Stomach (tissue), 9 donors: ENCODE results near the gene MCF2L2. TPM values are rescaled to one million over a fixed set of nuclear protein-coding genes. Genes with fewer than 3 reads are reported as not detected.

Experiments used
- DNase-seq, 2 donors: peaks; one replicate each; pipeline versions ENCODE4 v3.0.0 to v3.0.0-alpha.2; 2013 to 2019
- H3K27ac ChIP-seq, 5 donors: fragments of 200-600 bp in 4 of 5; sonication (generic) in 4 of 5; one replicate each; pipeline ENCODE4 v1.5.1; 2013 to 2019; ENCODE audit warnings: mild to moderate bottlenecking in 1 of 5, moderate library complexity in 1 of 5
- H3K27me3 ChIP-seq, 3 donors: fragments of 200-600 bp; sonication (generic); one replicate each; pipeline ENCODE4 v1.5.1; 2017 to 2019; ENCODE audit warnings: mixed run types in 1 of 3
- H3K36me3 ChIP-seq, 4 donors: fragments of 200-600 bp; sonication (generic); 1 replicate in 3 of 4; 2 replicates in 1 of 4; pipeline ENCODE4 v1.5.1; 2016 to 2019
- H3K4me1 ChIP-seq, 4 donors: fragments of 200-600 bp; sonication (generic); one replicate each; pipeline ENCODE4 v1.5.1; 2016 to 2019
- H3K4me3 ChIP-seq, 4 donors: fragments of 200-600 bp; sonication (generic) in 3 of 4; one replicate each; pipeline ENCODE4 v1.5.1; 2016 to 2019; ENCODE audit warnings: mild to moderate bottlenecking in 1 of 4
- H3K9me3 ChIP-seq, 4 donors: fragments of 200-600 bp; sonication (generic); one replicate each; pipeline ENCODE4 v1.5.1; 2016 to 2019
- EP300 ChIP-seq: sonication (generic); formaldehyde crosslinking; IDR thresholded peaks from one replicate; pipeline ENCODE4 v1.6.1; 2017; ENCODE audit warnings: antibody characterized with exemption
- POLR2A ChIP-seq, 4 donors: fragments of 450-650 bp; IDR thresholded peaks; one replicate each; pipeline ENCODE4 v1.6.1; 2016; ENCODE audit warnings: antibody characterized with exemption in 4 of 4, control low read depth in 2 of 4, mild to moderate bottlenecking in 1 of 4, moderate library complexity in 1 of 4
- POLR2AphosphoS5 ChIP-seq, 3 donors: sonication (generic); formaldehyde crosslinking; IDR thresholded peaks; one replicate each; pipeline ENCODE4 v1.6.1; 2016; ENCODE audit warnings: antibody characterized with exemption in 3 of 3
- WGBS, 5 donors: extraction: QIAGEN DNeasy Blood & Tissue Kit in 3 of 5; methylation state at CpG; one replicate each; pipeline versions ENCODE4 v1.1.5 to v1.1.7; 2013 to 2018; 5-methylcytosine and 5-hydroxymethylcytosine counted together
- intact Hi-C: fragments of 100-400 bp; cut with DNase I; formaldehyde crosslinking; loops from one replicate; pipeline ENCODE4 v1.15.1; 2023; ENCODE audit warnings: low total_unique reads
- polyA plus RNA-seq, 3 donors: library from polyadenylated mRNA; stranded (reverse); fragments of 200-250 nt; gene quantifications; one replicate each; pipeline ENCODE4 v1.2.3, GENCODE V29; 2013
- total RNA-seq, 5 donors: library from RNA; depleted of rRNA; stranded (reverse); fragments of >200 nt; gene quantifications; one replicate each; pipeline versions ENCODE4 v1.1.0 to v1.2.3, GENCODE V29; 2014 to 2016
- TF ChIP-seq, protein P1 (sequence below), 7 experiments: fragments of 450-650 bp in 4 of 7; fragments of 200-600 bp in 3 of 7; sonication (generic) in 3 of 7; IDR thresholded peaks; one replicate each; pipeline ENCODE4 v1.5.1; 2016 to 2019; ENCODE audit warnings: antibody characterized with exemption in 7 of 7, control low read depth in 2 of 7, mild to moderate bottlenecking in 1 of 7
- donor health status: healthy with polysubstance abuse.
- donor health status: Bipolar disorder and iron deficiency.
- donor health status: healthy.

The MCF2L2 gene
- total and polyA plus RNA-seq, 8 donors = 0.05 to 2.0 (median 0.22) TPM; not detected in 2

DNA sequence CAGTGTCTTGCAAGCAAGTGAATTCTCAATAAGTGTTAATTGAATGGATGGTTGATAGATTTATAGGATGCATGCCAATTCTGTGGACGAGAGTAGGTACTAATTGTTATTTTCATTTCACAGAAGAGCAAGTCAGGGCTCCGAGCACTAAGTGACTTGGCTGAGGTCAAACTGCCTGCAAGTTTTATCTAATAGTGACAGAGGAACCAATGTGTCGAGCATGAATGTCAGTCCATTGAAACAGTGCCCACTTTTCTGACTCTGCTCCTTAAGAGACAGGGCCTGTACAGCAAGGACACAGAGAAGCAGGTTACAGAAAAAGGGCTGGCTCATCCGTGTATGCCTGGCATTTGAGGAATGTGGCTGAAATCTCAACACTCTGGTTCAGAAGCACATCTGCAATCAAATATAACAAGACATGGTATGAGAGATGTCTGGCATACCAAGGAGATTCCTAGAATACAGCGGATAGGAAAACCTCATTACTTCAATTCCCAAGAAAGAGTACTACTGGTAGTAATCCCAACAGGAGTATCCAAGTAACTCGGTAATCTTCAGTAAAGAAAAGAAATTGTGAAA lies 181.3 kb downstream of the MCF2L2 start:
- H3K4me3 ChIP-seq = no peak overlapping the region
- no peaks in the 10 kb centered on the region for H3K27me3 ChIP-seq
- H3K9me3 ChIP-seq = peaks cover 7 to 13% (median 9%) of the 10 kb centered on the region in 4 donors
- no peaks in the 10 kb centered on the region for H3K36me3 ChIP-seq
- WGBS, 5 donors = 82 to 89% (median 88%) methylated on average over 6 of the region's 6 CpGs
- H3K4me1 ChIP-seq = peaks cover 0 to 16% (median 12%) of the 10 kb centered on the region in 4 donors
- no peak for DNase-seq
- intact Hi-C loops = no loop called here
- TF ChIP-seq POLR2A (IDR thresholded peaks at IDR 0.05) = no peak
- TF ChIP-seq POLR2AphosphoS5 (IDR thresholded peaks at IDR 0.05) = no peak
- TF ChIP-seq EP300 = no peak
- TF ChIP-seq, protein P1, sequence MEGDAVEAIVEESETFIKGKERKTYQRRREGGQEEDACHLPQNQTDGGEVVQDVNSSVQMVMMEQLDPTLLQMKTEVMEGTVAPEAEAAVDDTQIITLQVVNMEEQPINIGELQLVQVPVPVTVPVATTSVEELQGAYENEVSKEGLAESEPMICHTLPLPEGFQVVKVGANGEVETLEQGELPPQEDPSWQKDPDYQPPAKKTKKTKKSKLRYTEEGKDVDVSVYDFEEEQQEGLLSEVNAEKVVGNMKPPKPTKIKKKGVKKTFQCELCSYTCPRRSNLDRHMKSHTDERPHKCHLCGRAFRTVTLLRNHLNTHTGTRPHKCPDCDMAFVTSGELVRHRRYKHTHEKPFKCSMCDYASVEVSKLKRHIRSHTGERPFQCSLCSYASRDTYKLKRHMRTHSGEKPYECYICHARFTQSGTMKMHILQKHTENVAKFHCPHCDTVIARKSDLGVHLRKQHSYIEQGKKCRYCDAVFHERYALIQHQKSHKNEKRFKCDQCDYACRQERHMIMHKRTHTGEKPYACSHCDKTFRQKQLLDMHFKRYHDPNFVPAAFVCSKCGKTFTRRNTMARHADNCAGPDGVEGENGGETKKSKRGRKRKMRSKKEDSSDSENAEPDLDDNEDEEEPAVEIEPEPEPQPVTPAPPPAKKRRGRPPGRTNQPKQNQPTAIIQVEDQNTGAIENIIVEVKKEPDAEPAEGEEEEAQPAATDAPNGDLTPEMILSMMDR (IDR thresholded peaks at IDR 0.05) = no peak
- no peak overlapping the region for H3K27ac ChIP-seq

DNA sequence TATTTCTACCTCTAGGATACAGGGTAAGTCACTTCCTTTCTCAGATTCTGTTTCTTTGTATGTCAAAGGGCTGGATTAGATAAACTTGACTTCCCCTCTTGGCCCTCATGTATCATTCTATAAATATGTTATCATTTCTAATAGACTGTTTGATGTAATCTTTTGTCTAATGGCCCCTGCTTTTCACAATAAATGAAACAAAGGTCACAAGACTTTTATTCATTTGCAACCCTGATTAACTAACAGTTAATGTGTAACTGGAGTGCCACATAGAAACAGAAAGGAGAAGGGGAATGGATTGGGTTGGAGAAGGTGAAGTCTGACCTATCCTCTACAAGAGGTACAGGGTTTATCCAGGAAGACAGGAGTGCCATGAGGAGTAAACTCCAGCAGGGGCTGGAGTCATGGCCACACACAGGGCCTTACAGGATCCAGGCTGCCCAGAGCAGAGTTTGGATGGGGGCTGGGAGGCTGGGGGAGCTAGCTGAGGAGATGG lies 183.4 kb downstream of the MCF2L2 start:
- Histone ChIP-seq H3K27ac (peak overlapping the region in 4 of 5 donors; percentile 26 to 74 (median 40)), H3K4me3 (no peak overlapping the region), H3K9me3 (peaks cover 7 to 23% (median 17%) of the 10 kb centered on the region in 4 donors), H3K4me1 (peaks cover 0 to 16% (median 12%) of the 10 kb centered on the region in 4 donors), H3K36me3 (no peaks in the 10 kb centered on the region), H3K27me3 (no peaks in the 10 kb centered on the region)
- intact Hi-C loops = no loop called here
- TF ChIP-seq, protein P1 (IDR thresholded peaks at IDR 0.05) = peak in 1 of 7 experiments; percentile 7
- TF ChIP-seq POLR2AphosphoS5 (IDR thresholded peaks at IDR 0.05) (no peak), EP300 (no peak), POLR2A (IDR thresholded peaks at IDR 0.05) (no peak)
- DNase-seq = peak in 1 of 2 donors; percentile 69

DNA sequence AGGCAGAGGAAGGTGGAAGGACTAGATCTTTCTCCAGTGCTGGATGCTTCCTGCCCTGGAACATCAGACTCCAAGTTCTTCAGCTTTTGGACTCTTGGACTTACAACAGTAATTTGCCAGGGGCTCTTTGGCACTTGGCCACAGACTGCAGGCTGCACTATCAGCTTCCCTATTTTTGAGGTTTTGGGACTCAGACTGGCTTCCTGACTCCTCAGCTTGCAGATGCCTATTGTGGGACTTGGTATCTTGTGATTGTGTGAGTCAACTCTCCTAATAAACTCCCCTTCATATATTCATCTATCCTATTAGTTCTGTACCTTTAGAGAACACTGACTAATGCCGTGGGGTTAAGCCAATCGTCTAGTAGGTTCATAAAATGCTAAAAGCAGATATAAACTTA lies 184.2 kb downstream of the MCF2L2 start:
- H3K27ac ChIP-seq = peak overlapping the region in 1 of 5 donors; percentile 74

DNA sequence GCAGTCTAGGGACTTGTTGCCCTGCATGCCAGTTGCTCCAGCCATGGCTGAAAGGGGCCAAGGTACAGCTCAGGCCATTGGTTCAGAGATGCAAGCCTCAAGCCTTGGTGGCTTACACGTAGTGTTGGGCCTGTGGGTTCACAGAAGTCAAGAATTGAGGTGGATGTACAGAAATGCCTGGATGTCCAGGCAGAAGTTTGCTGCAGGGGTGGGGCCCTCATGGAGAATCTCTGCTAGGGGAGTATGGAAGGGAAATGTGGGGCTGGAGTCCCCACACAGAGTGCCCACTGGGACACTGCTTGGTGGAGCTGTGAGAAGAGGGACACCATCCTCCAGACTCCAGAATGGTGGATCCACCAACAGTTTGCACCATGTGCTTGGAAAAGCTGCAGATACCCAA lies 186.0 kb downstream of the MCF2L2 start:
- no peaks in the 10 kb centered on the region for H3K27me3 ChIP-seq
- intact Hi-C loops = no loop called here
- 60 to 100% (median 84%) methylated on average over 1 of the region's 1 CpG for WGBS, 5 donors
- peaks cover 0 to 16% (median 12%) of the 10 kb centered on the region in 4 donors for H3K4me1 ChIP-seq
- no peak overlapping the region for H3K27ac ChIP-seq
- TF ChIP-seq, protein P1 (IDR thresholded peaks at IDR 0.05) = no peak
- TF ChIP-seq POLR2AphosphoS5 (IDR thresholded peaks at IDR 0.05) = no peak
- TF ChIP-seq EP300 = no peak
- no peak for TF ChIP-seq POLR2A (IDR thresholded peaks at IDR 0.05)
- no peak for DNase-seq
- peaks cover 7 to 23% (median 17%) of the 10 kb centered on the region in 4 donors for H3K9me3 ChIP-seq
- H3K4me3 ChIP-seq = no peak overlapping the region
- H3K36me3 ChIP-seq = no peaks in the 10 kb centered on the region

More for the DNA sequence above, 184.2 kb downstream of the MCF2L2 start:
- no peaks in the 10 kb centered on the region for H3K36me3 ChIP-seq
- H3K9me3 ChIP-seq = peaks cover 7 to 23% (median 17%) of the 10 kb centered on the region in 4 donors
- TF ChIP-seq, protein P1 (IDR thresholded peaks at IDR 0.05) = no peak
- TF ChIP-seq POLR2A (IDR thresholded peaks at IDR 0.05) (no peak), EP300 (no peak), POLR2AphosphoS5 (IDR thresholded peaks at IDR 0.05) (no peak)
- peak in 1 of 2 donors; percentile 43 for DNase-seq
- no peak overlapping the region for H3K4me3 ChIP-seq
- H3K27me3 ChIP-seq = no peaks in the 10 kb centered on the region
- H3K4me1 ChIP-seq = peaks cover 0 to 16% (median 12%) of the 10 kb centered on the region in 4 donors
- intact Hi-C loops = no loop called here
- WGBS, 5 donors = 69 to 82% (median 74%) methylated on average over 2 of the region's 2 CpGs
